Stimulated activated CD4-positive, alpha-beta T cell treated with anti-CD3 and anti-CD28 coated beads, Interleukin-1b, Interleukin-23, amount 100 ng/mL, for 24 hours (primary cell): Measurements from ENCODE around the gene SETD9.

ENCODE experiments used
- DNase-seq, 4 experiments: peaks; one replicate each; pipeline ENCODE4 v3.0.0-alpha.2; 2020; ENCODE audit warnings: low read depth in 4 of 4, low spot score in 1 of 4

SETD9 gene

DNA sequence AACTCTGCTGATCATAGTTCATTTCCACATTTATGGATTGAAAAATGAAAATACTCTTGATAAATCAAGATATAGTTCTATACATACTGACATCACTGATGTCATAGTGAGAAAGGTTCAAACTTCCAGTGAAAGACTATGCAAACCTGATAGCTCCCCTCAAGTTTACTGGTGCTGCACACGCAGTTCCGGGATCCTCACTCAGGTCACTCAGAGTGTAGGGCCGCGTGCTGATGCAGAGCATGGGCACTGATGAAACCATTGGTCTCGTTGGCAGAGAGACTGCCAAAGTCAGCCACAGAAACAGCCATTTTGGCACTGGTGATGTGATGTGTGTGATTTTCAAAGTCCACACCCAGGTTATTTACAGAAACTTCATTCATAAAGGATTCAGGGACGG, 13.5 kb downstream of the SETD9 start:
- DNase-seq: no peak

DNA sequence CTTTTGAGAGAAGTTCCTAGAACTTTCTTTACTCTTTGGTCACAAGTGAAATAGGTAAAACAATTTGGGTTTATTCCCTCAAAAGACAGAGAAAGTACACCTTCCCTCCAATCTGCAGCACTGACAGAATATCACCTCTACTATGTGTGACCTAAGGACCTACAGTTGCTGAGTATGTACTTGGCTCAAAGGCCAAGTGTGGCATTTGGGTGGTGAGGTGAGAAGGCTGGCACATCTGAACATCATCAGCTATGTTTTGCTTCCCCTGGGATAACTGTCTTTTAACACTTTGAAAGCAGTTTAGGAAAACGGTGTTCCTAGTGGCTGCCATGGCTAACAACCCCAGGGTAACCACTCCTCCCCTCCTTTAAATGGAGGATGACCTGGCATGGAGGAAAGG, 24.9 kb downstream of the SETD9 start:
- DNase-seq: no peak

DNA sequence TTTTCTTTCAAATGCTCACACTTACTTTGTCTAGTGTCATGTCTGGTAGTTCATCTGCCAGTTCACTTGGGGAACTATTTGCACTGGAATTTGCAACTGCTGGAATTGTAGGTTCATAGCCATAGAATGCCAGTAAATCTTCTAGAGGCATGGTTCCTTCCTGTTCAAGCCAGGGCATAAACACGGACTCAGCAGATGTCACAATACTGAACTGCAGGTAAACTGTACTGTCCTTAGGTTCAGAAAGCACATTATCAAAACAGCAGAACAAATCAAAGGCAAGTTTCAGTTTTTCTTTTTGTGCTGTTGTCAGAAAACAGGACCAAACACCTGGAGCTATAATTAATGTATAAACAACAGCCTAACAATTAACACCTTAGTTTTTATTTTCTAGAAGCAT, 29.5 kb downstream of the SETD9 start:
- no peak for DNase-seq

DNA sequence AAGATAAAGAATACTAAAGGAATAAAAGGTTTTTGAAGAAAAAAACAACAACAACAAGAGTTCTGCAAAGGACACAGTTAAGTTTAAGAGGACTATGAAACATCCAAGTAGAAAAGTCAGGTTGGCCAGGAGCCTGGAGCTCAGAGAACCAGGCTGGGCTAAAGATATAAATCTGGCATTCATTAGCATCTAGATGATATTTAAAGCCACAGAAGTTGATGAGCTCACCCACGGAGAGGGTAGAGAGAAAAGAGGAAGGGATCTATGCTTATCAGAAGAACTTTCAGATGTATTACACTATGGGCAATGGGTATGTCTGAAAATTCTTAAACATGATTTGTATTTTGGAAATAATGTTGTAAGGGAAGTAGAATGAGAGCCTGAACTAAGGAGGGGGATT, 32.6 kb downstream of the SETD9 start:
- no peak for DNase-seq

DNA sequence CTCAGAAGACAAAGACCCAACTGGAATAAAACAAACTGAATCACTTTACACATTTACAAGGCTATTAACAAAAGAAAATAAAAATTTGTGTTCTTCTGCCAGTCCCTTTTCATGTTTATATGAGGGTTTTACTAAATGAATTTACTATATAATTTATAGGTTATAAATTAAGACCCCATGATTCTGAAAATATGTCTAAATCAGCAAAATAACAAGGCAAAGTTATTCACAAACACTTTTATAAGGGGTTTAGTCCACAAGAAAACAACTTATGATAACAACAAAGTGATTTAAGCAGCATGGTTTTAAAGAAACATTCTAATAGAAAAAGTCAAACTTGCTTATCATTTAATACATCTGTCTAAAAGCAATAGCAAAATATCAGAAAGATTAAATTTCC, 37.7 kb downstream of the SETD9 start:
- no peak for DNase-seq

DNA sequence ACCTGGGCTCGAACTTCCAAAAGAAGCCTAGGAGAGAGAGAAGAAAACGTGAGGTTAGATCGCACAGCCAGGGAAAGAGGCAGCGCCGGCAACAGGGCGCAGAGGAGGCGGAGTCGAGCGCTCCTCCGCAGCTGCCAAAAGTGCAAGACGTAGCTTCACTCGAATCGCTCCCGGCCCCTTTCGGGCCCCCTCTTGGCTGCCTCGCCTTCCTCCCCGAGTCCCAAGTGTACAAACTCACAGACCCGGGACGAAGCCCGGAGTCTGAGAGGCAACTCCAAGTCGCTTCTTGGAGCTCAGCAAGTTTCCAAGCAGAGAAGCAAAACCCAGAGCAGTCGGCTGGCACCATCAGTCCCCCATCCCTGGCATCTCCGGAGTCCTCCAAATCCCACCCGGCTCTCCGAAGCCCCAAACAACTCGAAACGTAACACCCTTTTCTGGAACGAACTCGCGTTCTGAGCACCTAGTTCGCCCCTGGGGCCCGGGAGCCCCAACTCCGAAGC, 41.3 kb downstream of the SETD9 start:
- DNase-seq: peak in 3 of 4 experiments; percentile 38 to 45 (median 41)

DNA sequence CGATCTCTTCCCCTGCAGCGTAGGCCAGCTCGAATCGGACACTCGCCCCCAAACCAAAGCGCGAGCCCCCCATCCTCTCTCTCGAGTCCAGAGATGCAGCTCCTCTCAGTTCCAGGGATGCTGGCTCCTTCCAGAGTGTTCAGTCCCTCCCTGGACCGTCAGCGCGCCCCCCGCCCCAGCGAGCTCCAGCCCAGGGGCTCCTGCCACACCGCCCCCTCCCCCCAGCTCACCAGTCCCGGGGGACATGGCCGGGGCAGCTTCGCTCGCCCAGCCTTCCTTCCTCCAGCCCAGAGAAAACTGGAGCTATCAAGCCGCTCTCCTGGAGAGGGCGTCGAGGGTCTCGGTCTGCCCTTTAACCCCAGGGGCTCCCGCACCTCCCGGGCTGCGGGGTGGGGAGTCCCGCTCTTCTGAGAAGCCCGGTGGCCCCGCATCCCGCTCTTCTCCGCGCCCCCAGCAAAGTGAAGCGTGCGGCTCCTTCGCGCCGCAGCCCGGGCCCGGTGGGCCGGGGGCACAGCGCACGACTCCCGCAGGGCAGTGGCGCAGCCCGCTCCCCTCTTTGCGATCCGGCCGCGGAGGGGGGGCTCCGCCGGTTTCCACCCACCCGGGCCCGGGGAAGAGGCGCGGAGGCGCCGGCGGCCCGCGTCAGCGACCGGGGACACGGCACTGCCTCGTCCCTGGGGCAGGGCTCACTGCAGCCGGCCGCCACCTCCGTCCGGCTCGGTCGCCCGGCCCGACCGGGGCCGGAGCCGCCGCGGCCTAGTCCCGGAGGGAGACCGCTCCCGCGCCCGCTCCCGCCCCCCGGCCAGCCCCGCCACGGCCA, 41.9 kb downstream of the SETD9 start:
- peak in 1 of 4 experiments; percentile 4 for DNase-seq

DNA sequence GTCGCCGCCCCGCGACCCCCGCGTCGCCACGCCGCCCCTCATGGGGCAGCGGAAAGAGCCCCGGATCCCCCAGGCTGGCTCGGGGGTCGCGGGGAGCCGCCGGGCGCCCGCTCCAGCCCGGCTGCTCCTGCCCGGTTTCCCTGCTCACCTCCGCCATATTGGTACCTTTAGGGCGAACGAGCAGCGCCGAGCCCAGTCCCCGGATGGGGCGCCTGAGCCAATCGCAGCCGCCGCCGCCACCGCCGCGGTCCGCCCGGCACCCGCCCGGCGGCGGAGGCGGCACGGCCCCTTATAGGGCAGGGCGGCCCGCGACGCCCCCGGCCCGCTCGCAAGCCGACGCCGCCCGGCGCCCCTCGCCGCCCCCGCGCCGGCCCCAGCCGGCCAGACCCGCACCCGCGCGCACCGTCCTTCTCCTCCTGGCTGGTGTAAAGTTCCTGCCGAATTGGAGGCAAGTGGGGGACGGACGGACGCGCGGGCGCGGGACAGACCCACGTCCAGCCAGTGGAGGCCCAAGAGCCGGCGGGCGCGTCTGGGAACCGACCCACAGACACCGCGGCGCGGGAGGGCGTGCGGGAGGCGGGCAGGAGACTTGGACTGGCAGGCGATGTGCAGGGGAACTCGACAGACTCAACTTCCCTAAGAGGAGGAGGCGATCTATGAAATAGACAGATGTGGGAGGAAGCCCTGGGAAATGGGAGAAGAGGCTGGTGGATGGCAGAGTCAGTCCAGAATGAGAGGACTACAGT, 42.7 kb downstream of the SETD9 start, which contains the start of gene MIER3:
MIER3 (minus strand) TSS at position 178 of the 746 bp plus-strand sequence; CDS start at position 157, 21 bp downstream.
- DNase-seq: peak in 3 of 4 experiments; percentile 56 to 75 (median 71)

DNA sequence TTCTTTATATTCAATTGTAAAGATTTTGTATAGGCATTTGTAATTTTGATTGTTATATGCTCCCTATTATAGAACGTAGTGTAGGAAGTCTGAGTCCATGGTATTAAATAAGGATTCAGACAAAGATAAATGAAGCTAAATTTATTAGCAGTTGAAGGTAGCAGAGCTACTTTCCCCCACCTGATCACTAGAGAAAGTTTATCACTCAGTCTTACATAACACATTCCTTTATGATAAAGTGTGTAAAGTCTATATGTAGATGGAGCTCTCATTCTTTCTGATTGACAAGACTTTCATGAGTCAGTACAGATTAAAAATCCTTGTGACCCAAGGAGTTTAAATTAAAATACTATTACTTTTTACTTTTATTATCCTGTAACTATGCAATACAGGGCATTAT, 44.9 kb downstream of the SETD9 start:
- DNase-seq: no peak

DNA sequence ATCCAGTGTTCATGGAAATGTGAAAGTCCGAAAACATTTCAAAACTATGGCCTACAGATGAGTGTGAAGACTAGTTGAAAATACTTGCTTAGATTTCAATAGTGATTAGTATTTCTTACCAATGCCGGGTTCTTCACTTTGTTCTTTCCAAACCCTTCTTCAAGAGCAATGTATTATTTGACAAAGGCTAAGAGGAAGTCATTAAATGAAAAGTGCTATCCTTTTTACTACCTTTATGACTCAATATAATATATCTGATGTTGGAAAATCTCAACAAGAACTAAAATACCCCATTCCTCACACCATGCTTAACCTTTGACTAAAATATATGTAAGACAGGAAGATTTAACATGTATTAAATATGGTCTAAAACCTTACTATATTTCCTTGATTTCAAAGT, 49.2 kb downstream of the SETD9 start:
- no peak for DNase-seq

DNA sequence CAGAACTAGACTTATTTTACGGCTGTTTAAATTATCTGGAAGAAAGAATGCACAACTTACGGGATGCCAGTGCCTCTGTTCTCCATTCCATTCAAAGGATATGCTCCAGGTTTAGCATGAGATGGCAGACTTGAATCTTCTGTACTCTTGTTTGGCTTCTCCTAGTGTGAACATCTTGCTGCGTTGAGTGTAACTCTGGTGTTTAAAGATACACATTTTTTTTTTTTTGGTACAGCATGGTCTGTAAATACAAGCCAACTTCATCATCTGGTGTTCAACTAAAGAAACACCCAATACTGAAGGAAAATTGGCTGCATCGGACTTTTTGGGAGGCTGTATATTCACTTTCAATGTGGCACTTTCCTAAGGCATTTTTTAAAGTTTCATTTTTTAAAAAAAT, 49.9 kb downstream of the SETD9 start:
- DNase-seq: no peak

DNA sequence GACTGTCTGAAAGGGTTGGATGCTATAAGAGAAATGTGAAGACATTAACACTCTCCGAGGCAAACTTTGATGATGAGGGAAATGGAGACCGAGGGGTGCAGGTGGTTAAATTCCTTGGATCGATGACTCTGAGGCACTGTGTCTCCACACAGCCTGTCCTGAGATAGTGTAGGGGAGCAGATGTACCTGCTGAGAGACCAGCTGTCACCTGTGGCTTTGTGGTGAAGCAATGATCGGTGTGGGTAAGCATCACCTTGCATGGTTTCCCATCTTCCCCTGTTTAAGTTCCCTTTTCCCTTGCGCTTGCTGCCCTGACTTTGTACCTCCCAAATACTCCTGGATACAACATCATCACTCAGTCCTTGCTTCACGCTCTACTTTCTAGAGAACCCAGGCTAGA, 52.4 kb downstream of the SETD9 start:
- no peak for DNase-seq

DNA sequence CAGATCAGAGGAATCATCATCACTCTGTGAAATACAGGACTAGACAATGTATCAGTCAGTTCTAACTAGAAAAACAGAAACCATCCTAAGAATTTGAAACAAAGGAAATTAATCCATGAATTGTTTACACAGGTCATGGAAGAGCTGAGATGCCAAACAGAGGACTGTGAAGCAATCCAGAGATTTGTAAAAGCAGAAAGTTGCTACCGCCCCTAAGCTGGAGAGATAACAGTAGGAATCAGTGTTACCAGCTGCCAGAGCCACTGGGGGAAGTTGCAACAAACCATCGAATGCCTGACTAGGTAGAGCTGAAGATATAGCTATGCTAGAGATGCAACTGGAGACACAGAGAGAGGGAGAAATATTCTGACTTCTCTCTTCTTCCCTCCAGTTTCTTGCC, 52.9 kb downstream of the SETD9 start:
- no peak for DNase-seq

DNA sequence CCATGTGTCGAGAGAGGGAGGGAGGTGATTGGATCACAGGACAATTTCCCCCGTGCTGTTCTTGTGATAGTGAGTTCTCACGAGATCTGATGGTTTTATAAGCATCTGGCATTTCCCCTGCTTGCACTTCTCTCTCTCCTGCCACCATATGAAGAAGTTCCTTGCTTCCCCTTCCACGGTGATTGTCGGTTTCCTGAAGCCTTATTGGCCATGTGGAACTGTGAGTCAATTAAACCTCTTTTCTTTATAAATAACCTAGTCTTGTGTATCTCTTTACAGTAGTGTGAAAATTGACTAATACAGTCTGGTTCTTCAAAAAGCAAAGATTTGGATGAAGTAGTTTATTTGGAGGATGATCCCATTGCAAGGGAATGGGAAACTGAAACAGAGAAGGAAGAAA, 53.9 kb downstream of the SETD9 start:
- DNase-seq: no peak

DNA sequence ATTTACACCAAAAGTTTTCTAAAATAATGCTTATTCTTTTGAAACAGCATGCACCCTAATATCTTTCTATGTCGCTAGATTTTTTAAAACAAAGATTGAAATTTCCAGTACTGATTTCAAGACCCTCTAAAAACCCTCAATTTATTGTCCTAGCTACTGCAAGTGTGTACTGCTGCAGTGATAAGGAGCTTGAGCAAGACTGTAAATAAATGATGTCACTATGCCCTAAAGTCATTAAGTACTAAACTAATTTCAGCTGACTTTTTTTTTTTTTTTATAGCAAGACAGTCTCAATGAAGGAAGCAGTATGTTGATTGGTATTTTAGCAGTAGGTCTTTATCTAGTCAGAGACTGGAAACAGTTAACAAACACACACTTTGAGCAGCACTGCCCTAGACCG, 54.8 kb downstream of the SETD9 start:
- no peak for DNase-seq
